Glutamatergic neuron (in vitro differentiated cells): Measurements from ENCODE around the gene EXOC3L1. TPM values are rescaled to one million over a fixed set of nuclear protein-coding genes. Genes with fewer than 3 reads are reported as not detected.

ENCODE experiments used
- DNase-seq: peaks from one replicate; pipeline ENCODE4 v3.0.0; 2022
- H3K27ac Mint-ChIP-seq: one replicate; pipeline ENCODE4 v1.8.0; 2020; ENCODE audit warnings: mild to moderate bottlenecking, mixed read lengths, inconsistent platforms; ENCODE audit not compliant: unreplicated experiment
- H3K27me3 Mint-ChIP-seq: one replicate; pipeline ENCODE4 v1.8.0; 2020; ENCODE audit warnings: mild to moderate bottlenecking, moderate library complexity, mixed read lengths, inconsistent platforms; ENCODE audit not compliant: unreplicated experiment
- H3K36me3 Mint-ChIP-seq: one replicate; pipeline ENCODE4 v1.8.0; 2020; ENCODE audit warnings: mild to moderate bottlenecking, mixed read lengths, inconsistent platforms; ENCODE audit not compliant: unreplicated experiment
- H3K4me1 Mint-ChIP-seq: one replicate; pipeline ENCODE4 v1.8.0; 2020; ENCODE audit warnings: mild to moderate bottlenecking, low read depth, mixed read lengths, inconsistent platforms; ENCODE audit not compliant: unreplicated experiment
- H3K4me3 Mint-ChIP-seq: one replicate; pipeline ENCODE4 v1.8.0; 2020; ENCODE audit warnings: mild to moderate bottlenecking, mixed read lengths, inconsistent platforms; ENCODE audit not compliant: unreplicated experiment
- H3K9me3 Mint-ChIP-seq: one replicate; pipeline ENCODE4 v1.8.0; 2020; ENCODE audit warnings: mild to moderate bottlenecking, moderate library complexity, mixed read lengths, inconsistent platforms; ENCODE audit not compliant: unreplicated experiment
- CTCF ChIP-seq: fragments of 200-600 bp; sonication (generic); IDR thresholded peaks from one replicate; pipeline ENCODE4 v1.5.0; 2021; ENCODE audit not compliant: partially characterized antibody, unreplicated experiment
- total RNA-seq: library from RNA; stranded (reverse); fragmentation: NEBNext Ultra II Directional; extraction: Animal tissue kit (Norgen Biotek cat#: 25700); gene quantifications from one replicate; pipeline ENCODE4 v1.2.1, GENCODE V29; 2021; ENCODE audit not compliant: unreplicated experiment

The EXOC3L1 gene
- total RNA-seq, 1 donor from 2014 or later = 3.6 TPM

- Mint-ChIP-seq H3K9me3 (peaks cover 10% of the 10 kb centered on the region), H3K36me3 (no peaks in the 10 kb centered on the region), H3K27ac (no peak overlapping the region), H3K4me1 (peaks cover 12% of the 10 kb centered on the region), H3K4me3 (peak overlapping the region; percentile 84), H3K27me3 (peaks cover 8% of the 10 kb centered on the region)
- no peak for DNase-seq
- TF ChIP-seq CTCF = no peak
Observed at GRCh38 chr16:67190448-67191399, 788 bp upstream of the EXOC3L1 start.

- H3K27ac Mint-ChIP-seq = no peak overlapping the region
- peaks cover 10% of the 10 kb centered on the region for H3K27me3 Mint-ChIP-seq
- TF ChIP-seq CTCF = no peak
- peaks cover 11% of the 10 kb centered on the region for H3K9me3 Mint-ChIP-seq
- H3K4me1 Mint-ChIP-seq = peaks cover 15% of the 10 kb centered on the region
- no peaks in the 10 kb centered on the region for H3K36me3 Mint-ChIP-seq
- DNase-seq = no peak
- no peak overlapping the region for H3K4me3 Mint-ChIP-seq
Observed at GRCh38 chr16:67188798-67189197, 1.1 kb downstream of the EXOC3L1 start.

- DNase-seq = no peak
- TF ChIP-seq CTCF = no peak
- Mint-ChIP-seq H3K27ac (no peak overlapping the region), H3K36me3 (no peaks in the 10 kb centered on the region), H3K27me3 (peaks cover 7% of the 10 kb centered on the region), H3K9me3 (peaks cover 11% of the 10 kb centered on the region), H3K4me3 (no peak overlapping the region), H3K4me1 (peaks cover 12% of the 10 kb centered on the region)
Observed at GRCh38 chr16:67188323-67188722, 1.6 kb downstream of the EXOC3L1 start.

- no peak for DNase-seq
- Mint-ChIP-seq H3K9me3 (peaks cover 11% of the 10 kb centered on the region), H3K36me3 (no peaks in the 10 kb centered on the region), H3K27me3 (peaks cover 7% of the 10 kb centered on the region), H3K4me1 (peaks cover 10% of the 10 kb centered on the region), H3K27ac (no peak overlapping the region), H3K4me3 (no peak overlapping the region)
- TF ChIP-seq CTCF = no peak
Observed at GRCh38 chr16:67187175-67187890, 2.6 kb downstream of the EXOC3L1 start.
